PC-3 (cell line): ENCODE data around the gene DIP2B. TPM values are rescaled to one million over a fixed set of nuclear protein-coding genes. Genes with fewer than 3 reads are reported as not detected.

Source experiments
- ATAC-seq: fragments of 200-7000 bp; cut with Tn5 transposase; 2 replicates; pipeline ENCODE4 v1.9.1; 2020; ENCODE audit warnings: mild to moderate bottlenecking, moderate library complexity
- BruUV-seq: library from RNA; stranded (reverse); fragments of 400-500 nt; replicated peaks from 2 replicates; lab custom pipeline; 2021; lab: Mats Ljungman, UMichigan
- CTCF ChIA-PET: fragments of 300-600 bp; sonication (Branson Sonifier 250); formaldehyde crosslinking; loops from one replicate; lab custom pipeline; 2022; ENCODE audit warnings: antibody characterized with exemption; lab: Charles Lee
- POLR2A ChIA-PET: fragments of 300-600 bp; sonication (Branson Sonifier 250); formaldehyde crosslinking; loops from one replicate; lab custom pipeline; 2022; ENCODE audit warnings: antibody characterized with exemption; ENCODE audit not compliant: unreplicated experiment; lab: Charles Lee
- DNase-seq: peaks from one replicate; pipeline ENCODE4 v3.0.0-alpha.2; 2015
- H2AFZ ChIP-seq: fragments of 300-600 bp; sonication (generic); 2 replicates; pipeline ENCODE4 v1.6.0; 2016; ENCODE audit warnings: antibody characterized with exemption, low read length
- H3F3A ChIP-seq: fragments of 300-600 bp; sonication (generic); one replicate; pipeline ENCODE4 v1.6.0; 2017; ENCODE audit warnings: antibody characterized with exemption, low read length, control low read depth, mild to moderate bottlenecking; ENCODE audit not compliant: unreplicated experiment
- H3K27ac ChIP-seq: fragments of 300-600 bp; sonication (generic); 2 replicates; pipeline ENCODE4 v1.5.1; 2016; ENCODE audit warnings: mild to moderate bottlenecking, low read length
- H3K27me3 ChIP-seq: fragments of 300-600 bp; sonication (generic); 2 replicates; pipeline ENCODE4 v1.6.1; 2016; ENCODE audit warnings: low read length, mixed read lengths
- H3K36me3 ChIP-seq: fragments of 300-600 bp; sonication (generic); 2 replicates; pipeline ENCODE4 v1.6.1; 2016; ENCODE audit warnings: low read depth, mixed run types, low read length, mixed read lengths
- H3K4me1 ChIP-seq: fragments of 300-600 bp; sonication (generic); 2 replicates; pipeline ENCODE4 v1.5.1; 2016; ENCODE audit warnings: low read length; ENCODE audit not compliant: insufficient read depth
- H3K4me2 ChIP-seq: fragments of 300-600 bp; sonication (generic); 2 replicates; pipeline ENCODE4 v1.6.0; 2016; ENCODE audit warnings: low read length
- H3K4me3 ChIP-seq: fragments of 300-600 bp; sonication (generic); 2 replicates; pipeline ENCODE4 v1.5.1; 2016; ENCODE audit warnings: mild to moderate bottlenecking, low read length, mixed read lengths
- H3K79me2 ChIP-seq: fragments of 300-600 bp; sonication (generic); 2 replicates; pipeline ENCODE4 v1.6.1; 2017; ENCODE audit warnings: low read length, mixed read lengths
- H3K9ac ChIP-seq: fragments of 300-600 bp; sonication (generic); 2 replicates; pipeline ENCODE4 v1.6.0; 2016; ENCODE audit warnings: mild to moderate bottlenecking, low read length
- H3K9me2 ChIP-seq: fragments of 300-600 bp; sonication (generic); replicated peaks from 2 replicates; pipeline ENCODE4 v1.6.1; 2016; ENCODE audit warnings: mixed run types, low read length, mixed read lengths
- H3K9me3 ChIP-seq: fragments of 300-600 bp; sonication (generic); 2 replicates; pipeline ENCODE4 v1.6.1; 2016; ENCODE audit warnings: low read length, mixed read lengths
- H4K20me1 ChIP-seq: fragments of 300-600 bp; sonication (generic); 2 replicates; pipeline ENCODE4 v1.6.1; 2016; ENCODE audit warnings: low read length, mixed read lengths
- CTCF ChIP-seq: fragments of 300-600 bp; sonication (generic); conservative IDR thresholded peaks from 2 replicates; pipeline ENCODE4 v1.5.1; 2017; ENCODE audit warnings: antibody characterized with exemption, low read depth, mild to moderate bottlenecking, low read length
- EZH2 ChIP-seq: fragments of 300-600 bp; sonication (generic); IDR thresholded peaks from one replicate; pipeline ENCODE4 v1.6.1; 2017; ENCODE audit warnings: antibody characterized with exemption, mild to moderate bottlenecking, low read length; ENCODE audit not compliant: unreplicated experiment
- EZH2phosphoT487 ChIP-seq: fragments of 300-600 bp; sonication (generic); IDR thresholded peaks from 2 replicates; pipeline ENCODE4 v1.6.1; 2018; ENCODE audit warnings: mild to moderate bottlenecking, antibody characterized with exemption, low read length, borderline replicate concordance
- intact Hi-C: fragments of 100-400 bp; cut with micrococcal nuclease; formaldehyde crosslinking; loops from 2 replicates; pipeline ENCODE4 v1.9.0; 2023
- total RNA-seq: library from RNA; depleted of rRNA; stranded (reverse); fragments of >200 nt; gene quantifications from 2 replicates; pipeline ENCODE4 v1.2.3, GENCODE V29; 2014

Gene DIP2B
- total RNA-seq, 1 experiment from 2014 or later, result 36.3 TPM

- intact Hi-C loops, result no loop called here
- CTCF ChIA-PET, result no interaction called here
- H3K4me1 ChIP-seq, result no peaks in the 10 kb centered on the region
Measured at GRCh38 chr12:50690925-50691324, 186.1 kb downstream of the DIP2B start.

GRCh38 chr12:50695961-50696360 lies 191.2 kb downstream of the DIP2B start:
- BruUV-seq, result no TSS peak
- H3F3A ChIP-seq, result no peaks in the 10 kb centered on the region
- DNase-seq (no peak), ATAC-seq (no peak)
- H3K79me2 ChIP-seq, result no peaks in the 10 kb centered on the region
- H3K4me2 ChIP-seq, result no peak overlapping the region
- H3K36me3 ChIP-seq, result peaks cover 58% of the 10 kb centered on the region
- no peaks in the 10 kb centered on the region for H3K9me2 ChIP-seq
- H3K9ac ChIP-seq, result no peak overlapping the region
- CTCF ChIA-PET, result interaction anchor here (0.6 kb wide), 1 partner anchor 76 kb away, joined by 3 read pairs; no protein-coding TSS in a partner anchor
- H3K9me3 ChIP-seq, result no peaks in the 10 kb centered on the region
- H3K4me3 ChIP-seq, result no peak overlapping the region
- POLR2A ChIA-PET, result no interaction called here
- H3K27me3 ChIP-seq, result no peaks in the 10 kb centered on the region
- intact Hi-C loops, result no loop called here
- no peak overlapping the region for H3K27ac ChIP-seq
- no peaks in the 10 kb centered on the region for H4K20me1 ChIP-seq
- no peaks in the 10 kb centered on the region for H3K4me1 ChIP-seq
- no peak overlapping the region for H2AFZ ChIP-seq
- TF ChIP-seq EZH2 (no peak), CTCF (no peak), EZH2phosphoT487 (no peak)

More at GRCh38 chr12:50690925-50691324, 186.1 kb downstream of the DIP2B start:
- Histone ChIP-seq H3K4me2 (no peak overlapping the region), H2AFZ (no peak overlapping the region), H3K27ac (no peak overlapping the region), H3K9ac (no peak overlapping the region), H3K79me2 (no peaks in the 10 kb centered on the region), H3K9me2 (no peaks in the 10 kb centered on the region), H4K20me1 (no peaks in the 10 kb centered on the region), H3K27me3 (no peaks in the 10 kb centered on the region), H3F3A (no peaks in the 10 kb centered on the region), H3K9me3 (no peaks in the 10 kb centered on the region), H3K4me3 (no peak overlapping the region), H3K36me3 (peaks cover 34% of the 10 kb centered on the region)
- BruUV-seq, result no TSS peak
- no peak for TF ChIP-seq EZH2phosphoT487
- no peak for TF ChIP-seq EZH2
- no peak for TF ChIP-seq CTCF
- POLR2A ChIA-PET, result no interaction called here
- DNase-seq (no peak), ATAC-seq (no peak)

- intact Hi-C loops, result no loop called here
- TF ChIP-seq CTCF (no peak), EZH2 (no peak), EZH2phosphoT487 (no peak)
- no TSS peak for BruUV-seq
- Histone ChIP-seq H4K20me1 (no peaks in the 10 kb centered on the region), H3K9me3 (no peaks in the 10 kb centered on the region), H3K27me3 (no peaks in the 10 kb centered on the region), H2AFZ (no peak overlapping the region), H3K36me3 (peaks cover 51% of the 10 kb centered on the region), H3K9me2 (no peaks in the 10 kb centered on the region), H3K9ac (no peak overlapping the region), H3F3A (no peaks in the 10 kb centered on the region), H3K4me2 (no peak overlapping the region), H3K27ac (no peak overlapping the region), H3K4me3 (no peak overlapping the region), H3K4me1 (no peaks in the 10 kb centered on the region), H3K79me2 (no peaks in the 10 kb centered on the region)
- ATAC-seq (no peak), DNase-seq (no peak)
- ChIA-PET POLR2A (no interaction called here), CTCF (no interaction called here)
Measured at GRCh38 chr12:50696931-50697330, 192.1 kb downstream of the DIP2B start.
